Activated naive CD8-positive, alpha-beta T cell treated with anti-CD3 and anti-CD28 coated beads, Interleukin-2, amount 50 U/mL, for 16 hours (primary cell): ENCODE data around the gene KLHL3.
"Not testable (repeated sequence)": the region's sequence is repeated elsewhere in the genome, so short reads cannot be mapped to it uniquely, and the experiment has no call there.

Experiments used
- DNase-seq: peaks from one replicate; pipeline ENCODE4 v3.0.0-alpha.2; 2020; ENCODE audit warnings: low read depth, low spot score

The KLHL3 gene

DNA sequence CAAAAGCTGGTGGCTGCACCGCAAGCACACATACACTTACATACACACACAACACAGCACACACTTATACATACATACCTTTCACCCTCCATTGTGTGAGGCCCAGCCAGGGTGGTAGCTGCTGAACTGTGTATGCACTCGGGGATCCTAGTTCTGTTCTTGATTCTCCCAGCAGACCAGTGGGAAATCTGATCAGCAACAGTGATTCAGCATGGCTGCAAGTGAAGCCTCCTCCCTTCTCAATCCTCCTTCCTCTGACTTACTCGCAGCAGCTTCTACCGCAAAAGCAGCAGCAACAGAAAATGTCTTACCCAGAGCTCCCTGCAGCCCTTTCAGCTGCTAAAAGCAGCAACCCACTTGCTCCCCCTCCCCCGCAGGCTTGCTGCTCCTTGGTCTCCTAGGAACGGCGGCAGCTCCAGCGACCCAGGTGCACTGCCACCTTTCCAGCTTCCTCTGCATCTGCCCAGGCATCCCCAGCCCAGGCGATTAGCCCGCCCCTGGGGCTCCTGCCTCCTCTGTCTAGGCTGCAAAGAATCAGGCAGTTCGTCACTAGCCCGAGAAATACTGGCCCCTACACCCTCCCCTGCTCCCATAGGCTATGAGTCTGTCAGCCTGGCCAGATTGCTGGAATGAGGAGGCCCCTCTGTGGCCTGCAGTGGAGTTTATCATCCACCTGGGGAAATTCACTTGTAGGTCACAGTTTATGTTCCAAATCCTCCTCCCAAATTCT, at the start of gene KLHL3:
TSS of gene KLHL3 (minus strand) at position 535 of the 730 bp plus-strand sequence. CDS start at position 92, 443 bp downstream.
- no peak for DNase-seq

DNA sequence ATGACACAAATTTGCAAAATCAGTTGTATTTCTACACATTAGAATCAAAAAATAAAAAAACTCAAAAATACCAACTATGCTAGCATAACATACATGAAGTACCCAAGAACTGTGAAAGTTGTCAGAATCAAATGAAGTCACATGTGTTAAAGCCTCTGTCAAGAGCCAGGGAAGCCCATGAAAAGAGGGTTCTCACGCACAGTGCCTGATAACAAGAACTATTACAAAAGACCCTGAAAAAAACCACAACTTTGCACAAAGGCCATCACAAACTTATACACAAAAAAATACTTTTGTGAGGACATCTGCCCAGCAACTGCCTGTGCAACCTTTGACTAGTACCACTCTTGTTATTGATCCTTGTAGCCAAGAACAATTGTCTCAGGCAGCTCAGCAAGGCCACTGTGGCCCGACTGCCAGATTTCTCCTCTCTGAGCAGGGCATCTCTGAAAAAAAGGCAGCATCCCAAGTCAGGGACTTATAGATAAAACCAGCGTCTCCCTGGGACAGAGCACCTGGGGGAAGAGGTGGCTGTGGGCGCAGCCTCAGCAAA, 47.2 kb upstream of the KLHL3 start:
- DNase-seq = no peak

DNA sequence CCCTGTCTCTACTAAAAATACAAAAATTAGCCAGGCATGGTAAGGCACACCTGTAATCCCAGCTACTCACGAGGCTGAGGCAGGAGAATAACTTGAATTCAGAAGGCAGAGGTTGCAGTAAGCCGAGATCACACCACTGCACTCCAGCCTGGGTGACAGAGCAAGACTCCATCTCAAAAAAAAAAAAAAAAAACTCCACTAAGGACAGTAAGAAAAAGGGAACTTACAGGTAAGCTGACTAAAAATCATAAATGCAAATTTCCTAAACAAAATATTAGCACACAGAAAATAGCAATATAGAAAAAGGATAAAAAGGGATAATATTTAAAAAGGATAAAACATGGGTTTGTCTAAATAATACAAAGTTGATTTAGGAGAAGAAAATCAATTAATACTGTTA, 46.2 kb upstream of the KLHL3 start:
- no peak for DNase-seq

DNA sequence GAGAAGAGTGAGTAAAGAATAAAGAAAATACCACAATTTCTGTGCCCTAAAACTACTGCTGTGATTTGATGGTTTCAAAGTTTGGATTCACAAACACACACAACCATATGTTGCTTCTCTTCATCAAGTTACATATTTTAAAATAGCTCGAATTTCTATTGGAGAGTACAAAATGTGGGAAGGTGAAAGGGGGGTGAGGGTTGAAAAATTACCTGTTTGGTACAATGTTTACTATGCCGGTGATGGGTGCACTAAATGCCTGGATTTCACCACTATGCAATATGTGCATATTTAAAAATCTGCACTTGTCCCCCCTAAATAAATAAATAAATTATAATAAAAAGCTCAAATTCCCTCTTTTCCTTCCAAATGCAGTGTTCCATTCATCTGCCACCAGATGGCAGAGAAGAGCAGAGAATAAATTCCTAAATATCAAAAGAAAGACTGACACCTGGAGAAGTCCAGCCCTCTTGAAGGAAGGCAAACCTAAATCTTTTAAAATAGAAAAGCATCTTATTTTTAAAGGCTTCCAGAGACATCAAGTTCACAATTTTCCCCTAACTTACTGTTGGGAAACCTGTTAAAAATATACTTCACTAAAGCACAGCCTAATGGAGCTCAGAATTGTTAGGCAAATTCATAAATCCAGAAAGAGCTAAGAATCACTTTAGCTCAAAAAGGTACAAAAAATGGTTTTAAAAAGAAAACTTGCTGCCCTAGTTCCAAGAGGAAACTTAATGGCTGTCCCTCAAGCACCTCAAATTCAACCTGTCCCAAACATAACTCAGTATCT, 43.1 kb upstream of the KLHL3 start:
- no peak for DNase-seq

- not testable (repeated sequence) for DNase-seq
Measured at GRCh38 chr5:137767937-137768336, 32.0 kb upstream of the KLHL3 start.

- DNase-seq = no peak
Measured at GRCh38 chr5:137761566-137761965, 25.7 kb upstream of the KLHL3 start.

DNA sequence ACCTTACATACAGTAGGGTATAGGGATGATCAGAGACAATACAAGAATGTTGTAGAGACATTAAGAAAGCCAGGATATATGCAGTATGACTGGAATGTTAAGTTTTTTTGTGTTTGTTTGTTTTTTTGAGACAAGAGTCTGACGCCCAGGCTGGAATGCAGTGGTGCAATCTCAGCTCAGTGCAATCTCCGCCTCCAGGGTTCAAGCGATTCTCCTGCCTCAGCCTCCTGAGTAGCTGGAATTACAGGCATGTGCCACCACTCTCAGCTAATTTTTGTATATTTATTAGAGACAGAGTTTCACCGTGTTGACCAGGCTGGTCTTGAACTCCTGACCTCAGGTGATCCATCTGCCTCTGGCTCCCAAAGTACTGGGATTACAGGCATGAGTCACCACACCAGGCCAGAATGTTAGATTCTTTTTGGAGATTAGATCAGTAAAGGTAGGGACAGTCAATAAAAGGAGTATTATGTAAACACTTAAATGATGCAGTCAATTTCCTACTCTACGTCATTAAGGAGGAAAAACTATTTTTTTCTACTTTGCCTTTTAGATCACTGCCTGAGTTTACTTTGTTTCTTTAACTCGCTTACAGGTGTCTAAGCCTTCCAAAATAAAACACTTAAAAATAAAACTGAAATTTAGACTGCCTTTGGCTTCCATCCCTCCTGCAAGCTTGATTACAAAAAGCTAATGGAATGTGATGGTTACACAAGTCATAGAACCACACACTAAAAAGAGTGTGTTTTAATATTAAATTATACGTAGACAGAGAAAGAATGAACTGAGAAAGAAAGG, 25.0 kb upstream of the KLHL3 start:
- no peak for DNase-seq

- no peak for DNase-seq
Measured at GRCh38 chr5:137760294-137760693, 24.4 kb upstream of the KLHL3 start.

DNA sequence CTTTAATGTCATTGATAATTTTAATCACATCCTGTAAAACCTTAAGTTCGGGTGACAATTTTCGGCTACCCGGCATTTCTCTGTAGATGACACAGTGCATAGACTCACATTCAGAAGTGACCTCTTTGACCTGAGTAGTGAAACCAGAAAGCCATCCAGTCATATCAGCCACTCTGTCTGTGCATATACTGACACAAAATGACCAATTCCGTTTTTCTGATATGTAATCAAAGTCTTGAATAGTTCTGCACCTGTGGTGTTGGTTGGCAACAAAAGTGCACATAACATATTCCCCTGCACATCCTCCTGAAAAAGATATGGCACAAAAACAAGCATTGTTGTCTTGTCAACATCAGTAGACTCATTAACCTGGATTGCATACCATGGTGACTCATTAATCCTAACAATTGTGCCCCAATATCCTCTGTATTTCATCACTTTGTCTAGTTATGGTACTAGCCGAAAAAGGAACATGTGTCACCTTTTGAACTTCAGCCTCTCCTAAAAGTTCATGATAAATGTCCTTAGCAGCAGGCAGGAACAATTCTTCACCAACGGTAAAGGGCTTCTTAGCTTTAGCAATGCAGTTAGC, 22.9 kb upstream of the KLHL3 start:
- DNase-seq = no peak

GRCh38 chr5:137758121-137758520, 22.2 kb upstream of the KLHL3 start:
- DNase-seq = no peak

- no peak for DNase-seq
Measured at GRCh38 chr5:137757634-137758033, 21.7 kb upstream of the KLHL3 start.

DNA sequence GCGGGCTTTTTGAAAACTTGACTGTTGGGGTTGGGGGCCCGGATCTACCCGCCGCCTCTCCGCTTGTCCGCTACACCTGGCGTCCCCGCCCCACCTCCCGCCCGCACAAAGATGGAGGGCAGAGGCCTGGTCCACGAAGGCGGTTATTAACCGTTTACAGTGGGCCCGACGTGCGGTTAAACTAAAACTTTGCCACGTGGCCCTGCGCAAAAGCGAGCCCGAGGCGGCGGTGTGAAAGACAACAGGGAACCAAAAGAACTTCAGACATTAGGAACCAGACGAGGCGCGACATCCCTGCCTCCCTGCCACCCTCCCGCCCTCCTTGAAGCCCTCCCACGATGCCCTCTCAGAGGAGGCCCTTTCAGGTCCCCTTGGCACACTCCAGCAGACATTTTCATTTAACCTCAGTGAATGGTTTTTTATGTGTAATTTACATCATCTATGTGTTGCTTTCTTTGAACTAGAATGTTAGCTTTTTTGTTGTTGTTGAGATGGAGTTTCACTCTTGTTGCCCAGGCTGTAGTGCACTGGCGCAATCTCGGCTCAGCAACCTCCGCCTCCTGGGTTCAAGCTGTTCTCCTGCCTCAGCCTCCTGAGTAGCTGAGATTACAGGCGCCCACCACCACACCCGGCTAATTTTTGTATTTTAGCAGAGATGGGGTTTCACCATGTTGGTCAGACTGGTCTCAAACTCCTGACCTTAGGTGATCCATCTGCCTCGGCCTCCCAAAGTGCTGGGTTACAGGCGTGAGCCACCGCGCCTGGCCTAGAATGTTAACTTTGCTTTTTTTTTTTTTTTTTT, 19.3 kb upstream of the KLHL3 start:
- DNase-seq = no peak

DNA sequence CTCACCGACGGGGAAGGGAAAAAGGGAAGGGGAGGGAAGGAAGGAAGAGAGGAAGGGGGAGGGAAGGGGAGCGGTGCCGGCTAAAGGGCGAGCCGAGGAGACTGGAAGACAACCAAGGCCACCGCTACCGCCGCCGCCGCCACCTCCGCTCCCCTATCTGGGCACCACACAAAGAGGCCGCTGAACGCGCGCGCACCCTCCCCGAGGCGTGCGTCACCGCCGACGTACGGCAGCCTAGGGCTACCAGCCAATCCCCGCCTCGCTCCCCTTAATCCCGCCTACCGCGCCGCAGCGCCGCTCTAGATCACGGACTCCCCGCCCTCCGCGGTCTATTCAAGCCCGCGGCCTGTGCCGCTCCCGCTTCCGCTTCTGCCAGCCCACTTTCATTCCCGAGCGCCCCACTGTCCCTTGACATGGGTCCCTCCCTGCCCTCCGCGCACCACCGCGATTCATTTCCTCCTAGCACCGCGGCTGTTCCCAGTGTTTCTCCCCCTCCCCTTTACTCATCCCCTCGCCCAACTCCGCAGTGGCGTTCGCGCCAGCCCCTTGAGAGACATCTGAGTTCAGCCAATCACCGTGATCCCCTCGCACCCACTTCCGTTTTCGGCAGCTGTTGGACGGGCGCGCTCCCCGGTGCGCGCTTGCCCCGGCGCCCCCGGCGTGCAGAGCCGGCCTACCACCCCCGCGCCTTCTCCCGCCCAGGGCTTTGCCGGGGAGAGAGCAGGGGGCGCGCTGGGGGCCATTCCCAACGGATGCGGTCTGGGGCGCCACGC, 18.5 kb upstream of the KLHL3 start, which contains the start of gene HNRNPA0:
TSS of gene HNRNPA0 (minus strand) at position 176 of the 773 bp plus-strand sequence. CDS start 297 bp downstream, outside the sequence.
- peak; percentile 93 for DNase-seq

DNA sequence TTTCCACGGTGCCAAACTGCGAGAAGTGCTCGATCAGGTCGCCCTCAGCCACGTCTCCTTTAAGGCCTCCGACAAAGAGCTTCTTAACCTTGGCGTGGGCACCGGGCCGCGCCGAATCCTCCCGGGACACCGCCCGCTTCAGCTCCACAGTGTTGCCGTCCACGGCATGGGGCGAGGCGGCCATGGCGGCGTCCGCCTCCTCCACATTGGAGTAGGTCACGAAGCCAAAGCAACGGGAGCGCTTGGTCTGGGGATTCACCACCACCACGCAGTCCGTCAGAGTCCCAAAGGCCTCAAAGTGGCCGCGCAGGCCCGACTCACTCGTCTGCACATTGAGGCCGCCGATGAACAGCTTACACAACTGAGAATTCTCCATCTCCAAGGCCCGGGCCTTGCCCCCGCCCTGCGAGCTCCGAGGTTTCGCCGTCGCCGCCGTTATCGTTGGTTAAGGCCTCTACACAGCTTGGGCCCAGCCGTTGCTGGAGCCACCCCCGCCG, 17.9 kb upstream of the KLHL3 start:
- DNase-seq = no peak

DNA sequence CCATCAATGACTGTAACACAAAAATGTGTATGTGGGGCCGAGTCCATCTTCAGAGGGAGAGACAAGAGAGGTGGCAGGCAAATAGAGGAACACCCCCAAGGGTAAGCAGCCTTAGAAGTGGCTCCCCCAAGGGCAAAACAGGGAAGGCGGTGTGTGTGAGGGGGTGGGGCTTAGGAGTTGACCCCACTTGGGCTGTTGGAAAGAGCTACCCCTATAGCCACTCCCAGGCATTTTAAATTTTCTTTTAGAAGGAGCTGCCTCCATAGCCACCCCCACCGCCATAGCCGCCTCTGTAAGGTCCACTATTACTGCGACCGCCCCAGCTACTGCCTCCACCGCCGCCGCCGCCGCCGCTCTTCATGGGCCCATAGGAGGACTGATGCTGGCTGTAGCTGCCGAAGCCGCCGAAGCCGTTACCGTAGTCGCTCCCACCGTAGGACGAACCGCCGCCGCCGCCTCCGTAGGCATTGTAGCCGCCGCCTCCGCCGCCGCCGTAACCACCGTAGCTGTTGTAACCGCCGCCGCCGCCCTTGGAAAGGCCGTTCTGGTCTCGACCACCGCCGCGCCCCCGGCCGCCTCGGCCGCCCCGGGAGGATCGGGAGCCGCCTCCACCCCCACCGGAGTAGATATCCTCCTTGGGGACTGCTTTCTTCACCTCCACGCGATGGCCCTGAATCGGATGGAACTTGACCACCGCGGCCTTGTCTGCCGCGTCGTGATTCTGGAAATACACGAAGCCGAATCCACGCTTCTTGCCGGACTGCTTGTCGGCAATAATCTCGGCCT, 17.2 kb upstream of the KLHL3 start:
- no peak for DNase-seq

DNA sequence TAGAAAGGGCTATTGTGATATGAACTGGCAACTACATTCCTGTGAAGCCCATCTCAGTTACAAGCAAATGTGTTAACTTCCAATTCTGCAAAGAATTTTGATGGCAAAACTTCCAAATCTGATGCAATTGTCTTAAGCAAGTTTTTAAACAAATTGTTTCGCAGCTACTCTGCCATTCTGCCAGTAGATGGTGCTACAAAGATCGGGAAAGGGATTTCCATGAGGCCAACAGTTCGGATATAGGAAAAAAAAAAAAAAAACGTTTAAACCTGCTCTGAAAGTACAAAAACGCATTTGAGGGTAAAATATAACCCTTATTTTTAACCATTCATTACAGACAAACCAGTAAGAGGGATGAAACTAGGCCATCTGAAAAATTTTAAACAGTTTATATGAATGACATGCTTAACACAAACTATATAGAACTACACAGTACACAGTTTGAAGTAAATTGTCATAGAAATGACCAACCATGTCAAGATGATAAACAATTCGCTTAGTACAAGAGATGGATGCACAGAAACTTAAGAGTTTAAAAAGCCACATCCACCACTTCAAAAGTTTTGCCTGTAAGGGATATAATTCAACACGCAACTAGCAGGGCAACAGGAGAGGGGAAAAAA, 16.1 kb upstream of the KLHL3 start:
- DNase-seq = no peak

DNA sequence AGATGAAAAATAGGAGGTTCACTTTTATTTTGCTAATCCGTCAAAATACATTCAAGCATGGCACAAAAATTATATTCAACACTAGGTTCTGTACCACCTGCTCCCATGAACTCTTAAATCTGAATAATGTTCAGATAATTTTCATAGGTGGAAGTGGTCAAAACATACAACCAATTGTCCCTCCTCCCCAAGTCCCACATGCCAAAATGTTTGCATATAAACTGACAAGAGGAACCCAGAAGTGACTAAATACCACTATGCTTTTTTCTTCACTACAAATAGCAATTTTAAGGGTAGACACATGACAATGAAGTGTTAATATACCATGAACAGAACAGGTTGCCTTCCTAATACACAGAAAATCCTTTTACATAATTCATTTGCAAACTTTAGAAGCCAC, 14.5 kb upstream of the KLHL3 start:
- DNase-seq = no peak

DNA sequence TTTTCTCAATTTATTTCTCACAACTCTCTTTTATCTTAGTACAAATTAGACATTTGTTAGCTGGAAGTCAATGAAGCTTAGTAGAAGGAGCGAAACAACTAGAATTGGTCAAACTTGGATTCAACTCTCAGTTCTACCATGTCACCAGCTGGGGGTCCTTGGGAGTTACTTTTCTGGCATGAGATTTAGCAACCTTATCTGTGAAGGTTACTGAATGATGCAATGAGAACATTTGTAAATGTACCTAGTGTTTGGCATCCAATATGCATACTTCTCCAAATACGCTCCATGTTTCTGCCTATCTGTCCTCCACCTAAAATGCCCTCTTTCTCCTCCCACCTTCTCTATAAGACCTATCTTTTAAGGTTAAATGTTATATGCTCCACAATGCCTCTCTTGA, 12.0 kb upstream of the KLHL3 start:
- no peak for DNase-seq
